Measurements from ENCODE around the gene LRRC10. TPM values are rescaled to one million over a fixed set of nuclear protein-coding genes. Genes with fewer than 3 reads are reported as not detected.

Gene LRRC10
- total and polyA plus RNA-seq, 2 donors (not counting 3 experiments of a cell fraction or from before 2014, with no cell fraction given): not detected

DNA sequence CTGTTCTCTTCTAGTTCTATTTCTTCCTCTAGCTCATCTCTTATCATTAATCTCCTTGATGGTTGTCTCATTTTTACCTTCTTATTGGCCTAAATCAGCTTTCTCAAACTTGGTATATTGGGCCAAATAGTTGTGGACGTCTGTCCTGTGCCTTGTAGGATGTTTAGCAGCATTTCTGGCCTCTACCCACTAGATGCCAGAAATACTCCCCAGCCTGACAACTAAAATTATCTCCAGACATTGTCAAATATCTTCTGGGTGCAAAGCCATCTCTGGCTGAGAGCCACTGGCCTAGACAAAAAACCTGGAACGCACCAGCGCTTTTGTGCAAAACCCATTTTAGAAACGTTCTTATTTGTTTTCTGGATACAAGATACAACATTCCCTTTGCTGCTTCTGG, 38.8 kb upstream of the LRRC10 start:
- Histone ChIP-seq H3K27ac (ENCODE audit: insufficient read depth, low read depth, low read length) (no peak overlapping the region), H3K4me3 (replicated peaks in 1 of 3; ENCODE audit: insufficient read depth in 1 of 3, low read depth in 1 of 3, low read length in 3 of 3) (no peak overlapping the region), H3K4me1 (ENCODE audit: control insufficient read depth, extremely low read depth, insufficient read depth, low read length) (no peaks in the 10 kb centered on the region), H3K27me3 (ENCODE audit: control insufficient read depth in 2 of 2, insufficient read depth in 2 of 2, low read length in 2 of 2) (peaks cover 2 to 3% of the 10 kb centered on the region in 2 experiments), H3K9me1 (replicated peaks; ENCODE audit: control insufficient read depth, extremely low read depth, insufficient read depth, low read length) (no peaks in the 10 kb centered on the region), H4K20me1 (replicated peaks; ENCODE audit: control insufficient read depth, extremely low read depth, insufficient read depth, low read length) (no peaks in the 10 kb centered on the region), H3K36me3 (ENCODE audit: control insufficient read depth in 2 of 2, extremely low read depth in 1 of 2, insufficient read depth in 2 of 2, low read length in 2 of 2) (no peaks in the 10 kb centered on the region), H3K79me2 (ENCODE audit: control insufficient read depth, insufficient read depth, low read length) (no peaks in the 10 kb centered on the region), H2AFZ (ENCODE audit: low read depth, low read length) (no peak overlapping the region), H3K4me2 (ENCODE audit: insufficient read depth, low read length) (no peak overlapping the region), H3K9ac (replicated peaks; ENCODE audit: extremely low read depth, insufficient read depth, low read length) (no peak overlapping the region), H3K9me3 (replicated peaks; ENCODE audit: control insufficient read depth, insufficient read depth, low read length) (no peaks in the 10 kb centered on the region)
- BruUV-seq (replicated peaks): no TSS peak
- FAIRE-seq (no peak), DNase-seq (ENCODE audit: low read depth, low spot score) (no peak)
- TF ChIP-seq EZH2 (IDR thresholded peaks at IDR 0.05; ENCODE audit: borderline replicate concordance, low read depth, low read length, severe bottlenecking) (no peak), POLR2AphosphoS5 (IDR thresholded peaks at IDR 0.05; ENCODE audit: insufficient read depth, low read depth, low read length) (no peak), JUN (IDR thresholded peaks at IDR 0.05; ENCODE audit: borderline replicate concordance, insufficient read depth, insufficient read length, low read depth) (no peak), FOS (IDR thresholded peaks at IDR 0.05; ENCODE audit: borderline replicate concordance, insufficient read depth, low read length) (no peak), MYC (IDR thresholded peaks at IDR 0.05; ENCODE audit: low read depth, low read length) (no peak), POLR2A (IDR thresholded peaks at IDR 0.05; ENCODE audit: low read depth, low read length) (no peak), GATA2 (IDR thresholded peaks at IDR 0.05; ENCODE audit: insufficient read depth, insufficient read length, low read depth, low read length) (no peak)
- TF ChIP-seq, protein P1, sequence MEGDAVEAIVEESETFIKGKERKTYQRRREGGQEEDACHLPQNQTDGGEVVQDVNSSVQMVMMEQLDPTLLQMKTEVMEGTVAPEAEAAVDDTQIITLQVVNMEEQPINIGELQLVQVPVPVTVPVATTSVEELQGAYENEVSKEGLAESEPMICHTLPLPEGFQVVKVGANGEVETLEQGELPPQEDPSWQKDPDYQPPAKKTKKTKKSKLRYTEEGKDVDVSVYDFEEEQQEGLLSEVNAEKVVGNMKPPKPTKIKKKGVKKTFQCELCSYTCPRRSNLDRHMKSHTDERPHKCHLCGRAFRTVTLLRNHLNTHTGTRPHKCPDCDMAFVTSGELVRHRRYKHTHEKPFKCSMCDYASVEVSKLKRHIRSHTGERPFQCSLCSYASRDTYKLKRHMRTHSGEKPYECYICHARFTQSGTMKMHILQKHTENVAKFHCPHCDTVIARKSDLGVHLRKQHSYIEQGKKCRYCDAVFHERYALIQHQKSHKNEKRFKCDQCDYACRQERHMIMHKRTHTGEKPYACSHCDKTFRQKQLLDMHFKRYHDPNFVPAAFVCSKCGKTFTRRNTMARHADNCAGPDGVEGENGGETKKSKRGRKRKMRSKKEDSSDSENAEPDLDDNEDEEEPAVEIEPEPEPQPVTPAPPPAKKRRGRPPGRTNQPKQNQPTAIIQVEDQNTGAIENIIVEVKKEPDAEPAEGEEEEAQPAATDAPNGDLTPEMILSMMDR (IDR thresholded peaks at IDR 0.05; ENCODE audit: extremely low read depth in 1 of 2, insufficient read depth in 1 of 2, low read depth in 1 of 2, low read length in 2 of 2): no peak
- TF ChIP-seq, protein P2, sequence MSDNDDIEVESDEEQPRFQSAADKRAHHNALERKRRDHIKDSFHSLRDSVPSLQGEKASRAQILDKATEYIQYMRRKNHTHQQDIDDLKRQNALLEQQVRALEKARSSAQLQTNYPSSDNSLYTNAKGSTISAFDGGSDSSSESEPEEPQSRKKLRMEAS (IDR thresholded peaks at IDR 0.05; ENCODE audit: insufficient read depth, insufficient read length): no peak
- CTCF ChIA-PET: interaction anchor here (1.4 to 4.4 kb wide), 2 partner anchors 9 to 12 kb away, joined by 3 to 24 read pairs; no protein-coding TSS in a partner anchor
- POLR2A ChIA-PET: no interaction called here
- intact Hi-C loops (cut with micrococcal nuclease) (no loop called here), dilution Hi-C loops (cut with MboI; ENCODE audit: extremely low pct_ligation_motif_present, low sequenced_read_pairs) (no loop called here)

Data from endothelial cell of umbilical vein (primary cell).